ENCODE data around the gene MED16.
"Not testable (repeated sequence)": the region's sequence is repeated elsewhere in the genome, so short reads cannot be mapped to it uniquely, and the experiment has no call there.

Gene MED16

DNA sequence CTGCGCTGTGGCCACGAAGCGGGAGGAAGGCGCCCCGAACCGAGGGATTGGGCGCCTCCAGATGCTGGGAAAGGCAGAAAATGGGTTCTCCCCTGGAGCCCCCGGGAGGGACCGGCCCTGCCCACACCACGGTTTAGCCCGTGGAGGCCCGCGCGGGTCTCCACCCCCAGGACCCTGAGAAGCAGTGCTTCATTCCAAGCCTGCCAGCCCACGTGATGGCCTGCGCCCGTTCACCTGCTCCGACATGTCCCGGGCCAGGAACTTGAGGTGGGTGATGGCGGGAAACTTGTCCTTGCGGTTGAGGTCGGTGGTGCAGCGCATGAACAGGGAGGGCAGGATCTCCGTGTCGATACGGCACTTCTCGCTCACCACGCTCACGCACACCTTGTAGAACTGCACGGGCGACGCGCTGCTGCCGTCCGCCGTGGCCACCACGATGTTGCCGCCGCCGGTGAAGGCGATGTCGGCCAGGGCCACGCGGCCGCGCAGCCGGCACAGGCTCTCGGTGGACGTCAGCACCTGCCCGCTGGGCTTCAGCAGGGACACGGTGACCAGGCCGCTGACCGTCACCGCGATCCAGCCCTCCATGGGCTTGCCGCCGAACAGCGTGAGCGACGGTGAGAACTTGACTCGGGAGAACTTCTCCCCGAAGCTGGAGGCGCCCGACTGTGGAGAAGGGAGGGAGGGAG lies 7.3 kb downstream of the MED16 start:
- DNase-seq = no peak

- no peak for DNase-seq
Observed at GRCh38 chr19:884420-885211, 8.4 kb downstream of the MED16 start.

DNA sequence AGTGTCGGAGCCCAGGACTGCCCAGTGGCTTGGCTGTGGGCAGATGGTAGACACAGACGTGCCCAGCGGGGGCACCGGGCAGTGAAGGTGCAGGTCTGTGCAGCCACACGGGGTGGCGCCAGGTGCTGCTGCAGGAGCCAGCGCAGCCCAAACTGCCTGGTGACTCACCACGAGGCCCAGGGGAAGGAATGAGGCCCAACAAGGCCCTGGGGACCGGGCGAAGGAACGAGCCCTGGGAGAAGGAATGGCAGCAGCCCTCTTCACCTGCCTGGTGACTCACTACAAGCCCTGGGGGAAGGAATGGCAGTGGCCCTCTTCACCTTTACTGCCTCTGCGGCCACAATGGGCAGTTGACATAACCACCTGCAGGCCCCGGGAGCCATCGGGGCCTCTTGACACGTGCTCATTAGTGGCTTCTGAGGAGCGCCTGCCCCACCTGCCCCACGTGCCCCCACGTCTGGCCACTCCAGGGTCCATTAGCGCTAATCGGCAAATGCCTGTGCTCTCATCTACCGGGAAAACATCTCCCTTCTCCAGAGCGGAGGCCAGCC lies 9.3 kb downstream of the MED16 start:
- no peak for DNase-seq

DNA sequence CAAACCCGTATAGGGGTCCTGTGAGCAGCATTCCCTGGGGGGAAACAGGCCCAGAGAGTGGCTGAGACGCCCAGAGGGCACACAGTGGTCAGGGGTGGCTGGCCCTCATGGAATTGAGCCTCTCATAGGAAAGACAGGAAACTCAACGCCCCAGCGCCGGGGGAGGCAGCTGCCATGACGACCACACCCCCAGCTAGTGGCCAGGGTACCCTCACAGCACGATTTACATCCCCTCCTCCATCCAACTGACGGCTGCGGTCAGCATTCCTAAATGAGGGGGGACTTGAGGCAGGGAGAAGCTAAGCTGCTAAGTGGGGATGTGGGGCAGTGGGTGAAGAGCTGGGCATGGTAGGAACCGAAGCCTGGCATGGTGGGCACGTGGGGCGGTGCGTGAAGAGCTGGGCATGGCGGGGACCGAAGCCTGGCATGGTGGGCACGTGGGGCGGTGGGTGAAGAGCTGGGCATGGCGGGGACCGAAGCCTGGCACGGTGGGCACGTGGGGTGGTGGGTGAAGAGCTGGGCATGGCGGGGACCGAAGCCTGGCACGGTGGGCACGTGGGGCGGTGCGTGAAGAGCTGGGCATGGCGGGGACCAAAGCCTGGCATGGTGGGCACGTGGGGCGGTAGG lies 10.0 kb downstream of the MED16 start:
- no peak for DNase-seq

DNA sequence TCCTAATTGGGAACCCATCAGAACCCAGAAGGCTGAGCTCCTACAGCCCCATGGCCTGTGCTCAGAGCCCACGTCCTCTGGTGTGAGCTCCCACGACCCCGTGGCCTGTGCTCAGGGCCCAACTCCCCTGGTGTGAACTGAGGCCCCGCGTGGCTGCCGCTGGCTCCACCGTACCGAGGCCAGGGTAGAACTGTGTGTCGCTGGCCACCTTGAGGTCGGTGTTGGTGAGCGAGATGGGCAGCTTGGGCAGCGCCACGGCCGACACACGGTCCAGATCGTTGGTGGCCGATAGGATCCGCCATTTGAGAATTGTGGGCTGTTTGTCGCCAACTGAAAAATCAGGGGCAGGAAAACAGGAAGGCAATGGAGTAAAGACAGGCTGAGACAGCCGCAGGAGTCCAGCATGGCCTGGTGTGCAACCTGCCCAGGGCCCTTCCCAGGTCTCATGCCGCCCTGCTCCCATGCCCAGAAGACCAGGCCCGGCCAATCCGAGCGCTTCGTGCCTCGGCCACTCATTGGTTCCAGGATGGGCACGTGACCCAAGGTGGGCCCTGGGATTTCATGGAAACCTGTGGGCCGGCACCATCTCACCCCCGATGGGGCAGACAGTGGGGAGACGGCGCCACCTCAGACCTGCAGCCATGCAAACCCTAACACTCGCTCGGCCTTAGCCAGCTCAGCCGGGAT lies 11.5 kb downstream of the MED16 start:
- no peak for DNase-seq

- no peak for DNase-seq
Observed at GRCh38 chr19:879711-880438, 13.1 kb downstream of the MED16 start.

DNA sequence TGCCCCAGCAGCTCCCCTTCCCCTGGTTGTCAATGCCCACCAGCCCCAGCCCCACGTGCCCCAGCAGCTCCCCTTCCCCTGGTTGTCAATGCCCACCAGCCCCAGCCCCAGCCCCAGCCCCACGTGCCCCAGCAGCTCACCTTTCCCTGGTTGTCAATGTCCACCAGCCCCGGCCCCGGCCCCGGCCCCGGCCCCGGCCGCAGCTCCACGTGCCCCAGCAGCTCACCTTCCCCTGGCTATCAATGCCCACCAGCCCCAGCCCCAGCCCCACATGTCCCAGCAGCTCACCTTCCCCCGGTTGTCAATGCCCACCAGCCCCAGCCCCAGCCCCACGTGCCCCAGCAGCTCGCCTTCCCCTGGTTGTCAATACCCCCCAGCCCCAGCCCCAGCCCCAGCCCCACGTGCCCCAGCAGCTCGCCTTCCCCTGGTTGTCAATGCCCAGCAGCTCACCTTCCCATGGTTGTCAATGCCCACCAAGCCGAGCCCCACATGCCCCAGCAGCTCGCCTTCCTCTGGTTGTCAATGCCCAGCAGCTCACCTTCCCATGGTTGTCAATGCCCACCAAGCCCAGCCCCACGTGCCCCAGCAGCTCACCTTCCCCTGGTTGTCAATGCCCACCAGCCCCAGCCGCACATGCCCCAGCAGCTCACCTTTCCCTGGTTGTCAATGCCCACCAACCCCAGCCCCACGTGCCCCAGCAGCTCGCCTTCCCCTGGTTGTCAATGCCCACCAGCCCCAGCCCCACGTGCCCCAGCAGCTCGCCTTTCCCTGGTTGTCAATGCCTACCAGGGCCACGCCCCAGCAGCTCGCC lies 14.0 kb downstream of the MED16 start:
- DNase-seq = not testable (repeated sequence)

DNA sequence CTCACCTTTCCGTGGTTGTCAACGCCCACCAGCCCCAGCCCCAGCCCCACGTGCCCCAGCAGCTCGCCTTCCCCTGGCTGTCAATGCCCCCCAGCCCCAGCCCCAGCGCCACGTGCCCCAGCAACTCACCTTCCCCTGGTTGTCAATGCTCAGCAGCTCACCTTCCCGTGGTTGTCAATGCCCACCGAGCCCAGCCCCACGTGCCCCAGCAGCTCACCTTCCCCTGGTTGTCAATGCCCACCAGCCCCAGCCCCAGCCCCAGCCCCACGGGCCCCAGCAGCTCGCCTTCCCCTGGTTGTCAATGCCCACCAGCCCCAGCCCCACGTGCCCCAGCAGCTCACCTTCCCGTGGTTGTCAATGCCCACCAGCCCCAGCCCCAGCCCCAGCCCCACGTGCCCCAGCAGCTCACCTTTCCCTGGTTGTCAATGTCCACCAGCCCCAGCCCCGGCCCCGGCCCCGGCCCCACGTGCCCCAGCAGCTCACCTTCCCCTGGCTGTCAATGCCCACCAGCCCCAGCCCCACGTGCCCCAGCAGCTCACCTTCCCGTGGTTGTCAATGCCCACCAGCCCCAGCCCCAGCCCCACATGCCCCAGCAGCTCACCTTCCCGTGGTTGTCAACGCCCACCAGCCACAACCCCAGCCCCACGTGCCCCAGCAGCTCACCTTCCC lies 14.9 kb downstream of the MED16 start:
- DNase-seq = not testable (repeated sequence)

- DNase-seq = no peak
Observed at GRCh38 chr19:876780-877314, 16.1 kb downstream of the MED16 start.

DNA sequence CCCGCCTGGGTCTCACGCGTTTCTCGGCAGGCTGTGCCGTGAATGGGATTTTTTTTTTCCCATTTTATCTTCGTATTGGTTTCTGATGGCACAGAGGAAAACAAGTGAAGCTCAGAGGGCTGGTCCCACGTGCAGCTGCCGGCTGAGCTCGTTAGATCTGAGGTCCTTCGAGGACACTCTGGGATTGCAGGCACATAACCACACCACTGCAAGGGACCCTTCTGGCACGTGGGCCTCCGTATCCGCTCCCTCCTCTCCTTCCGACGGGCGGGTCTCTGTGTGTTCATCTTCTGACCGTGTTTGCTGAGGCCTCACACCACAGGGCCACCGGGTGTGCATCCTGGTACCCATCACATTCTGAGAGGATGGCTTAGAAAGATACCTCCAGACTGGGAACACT lies 16.9 kb downstream of the MED16 start:
- no peak for DNase-seq

- no peak for DNase-seq
Observed at GRCh38 chr19:875265-875879, 17.6 kb downstream of the MED16 start.

GRCh38 chr19:873561-874041 lies 19.4 kb downstream of the MED16 start:
- DNase-seq = no peak

DNA sequence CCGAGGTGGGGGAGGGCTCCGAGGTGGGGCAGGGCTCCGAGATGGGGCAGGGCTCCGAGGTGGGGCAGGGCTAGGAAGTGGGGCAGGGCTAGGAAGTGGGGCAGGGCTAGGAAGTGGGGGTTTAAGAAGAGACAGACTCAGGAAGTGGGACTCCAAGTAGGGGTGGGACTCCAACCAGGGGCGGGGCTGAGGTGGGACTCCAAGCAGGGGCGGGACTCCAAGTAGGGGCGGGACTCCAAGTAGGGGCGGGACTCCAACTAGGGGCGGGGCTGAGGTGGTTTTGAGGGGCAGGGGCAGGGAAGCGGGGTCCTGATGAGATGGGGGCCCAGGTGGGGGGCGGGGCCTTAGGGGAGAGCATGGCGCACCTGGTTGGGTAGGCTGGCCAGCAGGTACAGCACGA lies 19.9 kb downstream of the MED16 start:
- peak; percentile 91 for DNase-seq

- peak; percentile 91 for DNase-seq
Observed at GRCh38 chr19:872266-872951, 20.6 kb downstream of the MED16 start.

DNA sequence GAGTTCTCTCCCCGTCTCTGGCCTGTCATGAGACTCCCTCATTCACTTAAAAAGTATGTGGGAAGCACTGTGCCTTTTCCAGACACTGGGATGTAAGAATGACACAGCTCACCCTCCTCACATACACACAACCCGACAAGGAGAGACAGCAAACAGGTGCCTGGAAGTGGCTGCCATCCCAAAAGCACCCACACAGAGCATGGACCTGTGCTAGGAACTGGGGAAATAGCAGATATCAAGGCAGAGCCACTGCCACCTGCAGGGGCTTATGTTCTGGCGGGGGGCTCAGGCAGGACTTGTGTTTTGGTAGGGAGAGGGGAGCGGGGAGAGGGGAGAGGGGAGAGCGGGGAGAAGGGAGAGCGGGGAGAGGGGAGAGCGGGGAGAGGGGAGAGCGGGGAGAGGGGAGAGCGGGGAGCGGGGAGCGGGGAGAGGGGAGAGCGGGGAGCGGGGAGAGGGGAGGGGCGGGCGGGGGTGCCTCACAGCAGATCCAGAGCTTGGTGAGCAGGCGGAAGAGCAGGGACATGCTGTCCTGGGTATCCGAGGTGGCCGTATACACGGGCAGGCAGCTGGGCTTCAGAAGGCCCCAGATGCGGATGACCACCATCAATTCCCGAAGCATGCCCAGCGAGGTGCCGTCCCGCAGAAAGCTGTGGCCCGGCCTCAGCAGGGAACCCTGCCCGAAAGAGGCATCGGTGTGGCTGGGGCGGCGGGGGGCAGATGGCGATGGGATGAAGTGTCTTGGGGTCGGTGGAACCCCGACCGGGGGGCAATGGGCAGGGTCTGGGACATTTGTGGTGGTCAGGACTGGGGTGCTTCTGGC lies 21.3 kb downstream of the MED16 start:
- no peak for DNase-seq

DNA sequence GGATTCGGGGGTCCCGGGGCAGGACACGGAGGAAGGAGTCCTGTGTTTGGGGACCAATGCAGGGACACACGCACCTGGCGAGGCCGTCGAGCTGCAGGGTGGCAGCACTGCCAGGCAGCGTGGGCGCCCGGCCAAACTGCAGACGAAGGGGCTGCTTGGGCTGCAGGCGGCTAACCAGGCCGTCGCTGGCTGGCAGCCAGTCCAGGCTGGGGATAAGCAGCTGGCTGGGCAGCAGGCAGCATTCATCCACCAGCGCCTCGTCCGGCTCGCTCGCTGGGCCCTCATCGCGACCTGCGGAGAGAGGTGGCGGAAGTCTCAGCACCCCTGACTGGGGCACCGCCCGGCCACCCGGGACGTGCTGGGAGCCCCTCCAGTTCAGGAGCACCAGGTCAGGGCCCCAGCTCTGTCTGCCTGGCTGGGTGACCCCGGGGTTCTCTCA lies 22.0 kb downstream of the MED16 start:
- no peak for DNase-seq

DNA sequence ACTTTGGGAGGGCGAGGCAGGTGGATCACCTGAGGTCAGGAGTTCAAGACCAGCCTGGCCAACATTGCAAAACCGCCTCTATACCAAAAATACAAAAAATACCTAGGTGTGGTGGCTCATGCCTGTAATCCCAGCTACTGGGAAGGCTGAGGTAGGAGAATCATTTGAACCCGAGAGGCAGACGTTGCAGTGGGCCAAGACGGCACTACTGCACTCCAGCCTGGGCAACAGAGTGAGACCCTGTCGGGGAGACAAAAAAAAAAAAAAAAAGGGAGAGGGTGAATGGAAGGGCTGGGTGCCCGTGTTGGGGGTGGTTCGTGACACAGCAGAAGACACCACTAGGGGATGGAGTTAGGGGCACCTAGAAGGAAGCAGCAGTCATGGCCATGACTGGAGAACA lies 22.7 kb downstream of the MED16 start:
- DNase-seq = no peak
